HepG2 (cell line): Measurements from ENCODE around the gene LRRC8D. TPM values are rescaled to one million over a fixed set of nuclear protein-coding genes. Genes with fewer than 3 reads are reported as not detected.
A peak's percentile ranks its signal among the peaks of the same experiment; 100 is the strongest.

ENCODE experiments used
- BRD4 ChIP-seq: sonication (generic); formaldehyde crosslinking; IDR thresholded peaks from 2 replicates; pipeline ENCODE4 v1.4.0; 2020; ENCODE audit warnings: missing genetic modification reagents
- CREB1 ChIP-seq, 2 experiments: fragments of 450-650 bp in 1 of 2; IDR thresholded peaks; 2 replicates each; pipeline ENCODE4 v1.6.1; 2016 to 2017; ENCODE audit warnings: control low read depth in 1 of 2, mild to moderate bottlenecking in 1 of 2, missing compliant biosample characterization in 1 of 2, missing genetic modification characterization in 1 of 2
- HMG20B ChIP-seq: conservative IDR thresholded peaks from 2 replicates; pipeline ENCODE4 v1.6.1; 2016; ENCODE audit warnings: missing genetic modification reagents, missing compliant biosample characterization
- HNF4A ChIP-seq: sonication (generic); formaldehyde crosslinking; IDR thresholded peaks from 2 replicates; pipeline ENCODE4 v1.4.0; 2020; ENCODE audit warnings: missing genetic modification reagents
- IKZF5 ChIP-seq: IDR thresholded peaks from 2 replicates; pipeline ENCODE4 v1.6.1; 2018; ENCODE audit warnings: missing genetic modification reagents, mild to moderate bottlenecking, missing compliant biosample characterization
- KAT7 ChIP-seq: IDR thresholded peaks from 2 replicates; pipeline ENCODE4 v1.6.1; 2018; ENCODE audit warnings: borderline replicate concordance, missing compliant biosample characterization
- KLF9 ChIP-seq: IDR thresholded peaks from 2 replicates; pipeline ENCODE4 v1.6.1; 2016; ENCODE audit warnings: low read depth
- PHB2 ChIP-seq: fragments of 450-650 bp; IDR thresholded peaks from 2 replicates; pipeline ENCODE4 v1.6.1; 2018; ENCODE audit not compliant: partially characterized antibody
- POLR2G ChIP-seq: fragments of 200-400 bp; formaldehyde crosslinking; IDR thresholded peaks from 2 replicates; pipeline ENCODE4 v1.6.1; 2018; ENCODE audit warnings: mild to moderate bottlenecking, low read depth, low read length, moderate library complexity
- TBL1XR1 ChIP-seq: fragments of 150-350 bp; IDR thresholded peaks from 2 replicates; pipeline ENCODE4 v1.6.1; 2014; ENCODE audit warnings: borderline replicate concordance, low read length; ENCODE audit not compliant: partially characterized antibody
- ZBTB26 ChIP-seq: IDR thresholded peaks from 2 replicates; pipeline ENCODE4 v1.6.1; 2016; ENCODE audit warnings: missing compliant biosample characterization, missing genetic modification reagents, borderline replicate concordance
- ZMYM2 ChIP-seq: sonication (generic); formaldehyde crosslinking; IDR thresholded peaks from 2 replicates; pipeline ENCODE4 v1.8.0; 2022; ENCODE audit warnings: mild to moderate bottlenecking, missing genetic modification reagents
- ZNF232 ChIP-seq: sonication (generic); formaldehyde crosslinking; IDR thresholded peaks from 2 replicates; pipeline ENCODE4 v1.4.0; 2020; ENCODE audit warnings: missing genetic modification reagents, borderline replicate concordance
- ZNF292 ChIP-seq: sonication (generic); formaldehyde crosslinking; IDR thresholded peaks from 2 replicates; pipeline ENCODE4 v1.8.1; 2022; ENCODE audit warnings: mild to moderate bottlenecking, low read depth, missing genetic modification reagents, borderline replicate concordance
- ZNF709 ChIP-seq: sonication (generic); formaldehyde crosslinking; IDR thresholded peaks from 2 replicates; pipeline ENCODE4 v1.5.0; 2020; ENCODE audit warnings: mild to moderate bottlenecking, missing genetic modification reagents
- ZNF776 ChIP-seq: sonication (generic); formaldehyde crosslinking; IDR thresholded peaks from 2 replicates; pipeline ENCODE4 v1.4.0; 2020; ENCODE audit warnings: mild to moderate bottlenecking, missing genetic modification reagents
- polyA plus RNA-seq, 8 experiments: library from polyadenylated mRNA; depleted of rRNA in 3 of 8; stranded (reverse) in 7 of 8; unstranded in 1 of 8; fragments of >200 nt; fragmentation: Illumina TruSeq in 4 of 8; extraction: Trizol in 4 of 8; gene quantifications; 2 replicates each; pipeline versions ENCODE4 v1.2.1 to v1.2.3, GENCODE V29; 2011 to 2016; ENCODE audit warnings: low read depth in 4 of 8, missing spikeins in 1 of 8, mixed read lengths in 1 of 8; ENCODE audit not compliant: insufficient read depth in 1 of 8
- total RNA-seq, 5 experiments: library from RNA; depleted of rRNA; stranded (reverse); fragments of >200 nt; fragmentation: Illumina TruSeq; extraction: Trizol; gene quantifications; 2 replicates each; pipeline ENCODE4 v1.2.3, GENCODE V29; 2016; ENCODE audit warnings: low read depth in 1 of 5
- TF ChIP-seq, protein P1 (sequence below): sonication (generic); formaldehyde crosslinking; IDR thresholded peaks from 2 replicates; pipeline ENCODE4 v1.8.1; 2022; ENCODE audit warnings: mild to moderate bottlenecking, missing genetic modification reagents
- TF ChIP-seq, protein P2 (sequence below): sonication (generic); formaldehyde crosslinking; IDR thresholded peaks from 2 replicates; pipeline ENCODE4 v1.5.1; 2020; ENCODE audit warnings: missing genetic modification reagents, mild to moderate bottlenecking, borderline replicate concordance
- TF ChIP-seq, protein P3 (sequence below): sonication (generic); formaldehyde crosslinking; conservative IDR thresholded peaks from 2 replicates; pipeline ENCODE4 v1.8.0; 2022; ENCODE audit warnings: missing genetic modification reagents

LRRC8D gene
- total and polyA plus RNA-seq, 2 of the 13 experiments (the other 11 are each of a cell fraction or from before 2014, with no cell fraction given): 29.9 to 45.5 TPM

DNA sequence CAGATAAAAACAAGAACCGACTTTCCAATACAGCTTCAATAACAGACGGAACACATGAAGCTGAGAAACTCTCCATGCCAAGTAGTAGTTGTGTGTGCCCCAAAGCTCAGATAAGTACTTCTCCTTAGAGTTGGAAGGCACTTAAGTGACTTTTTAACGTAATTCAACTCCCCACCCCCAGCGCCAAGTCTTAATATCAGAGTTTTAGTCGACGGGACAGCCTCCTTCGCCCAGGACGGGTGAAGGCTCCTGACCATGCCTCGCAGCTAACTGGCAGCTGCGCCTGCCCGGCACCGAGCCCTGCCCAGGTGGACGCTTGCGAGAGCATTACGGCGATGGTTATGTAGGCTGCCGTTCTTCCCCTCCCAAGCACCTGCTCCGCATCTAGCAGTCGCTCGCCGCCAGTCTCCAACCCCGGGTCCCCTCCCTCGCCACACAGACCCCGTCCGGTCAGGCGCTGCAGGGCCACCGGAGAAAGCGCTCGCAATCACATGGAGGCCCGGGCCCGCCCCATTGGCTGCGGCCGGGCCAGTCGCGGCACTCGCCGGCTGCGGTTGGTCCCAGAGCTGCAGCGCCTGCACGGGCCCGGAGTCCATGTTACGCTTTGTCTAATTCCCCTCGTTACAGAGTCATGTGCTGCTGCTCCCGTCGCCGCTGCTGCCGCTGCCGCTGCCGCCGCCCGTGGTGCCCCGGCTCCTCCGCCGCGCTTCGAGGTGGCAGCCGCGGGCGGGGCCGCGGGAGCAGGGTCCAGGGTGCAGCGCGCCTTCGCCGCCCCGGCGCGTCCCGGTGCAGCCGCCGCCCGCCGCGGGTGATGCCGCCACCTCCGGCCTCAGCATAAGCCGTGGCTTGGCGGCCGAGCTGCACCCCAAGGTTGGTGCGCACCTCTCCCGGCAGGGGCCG lies at the start of gene LRRC8D (continued):
- TF ChIP-seq IKZF5 (0 out of 2 replicates have a peak, but pooled peaks have one; percentile 48), KAT7 (CRISPR knock-in tag) (peak; percentile 78; the same call in 1 of the 2 replicates), ZNF292 (CRISPR knock-in tag) (peak; percentile 81; the same call in 1 of the 2 replicates), TBL1XR1 (peak; percentile 18), HNF4A (no peak), PHB2 (no peak), ZNF776 (CRISPR knock-in tag) (peak; percentile 26; the same call in 1 of the 2 replicates), CREB1 (IDR thresholded peaks at IDR 0.05) (no peak), CREB1 (CRISPR knock-in tag; IDR thresholded peaks at IDR 0.05) (no peak), HMG20B (CRISPR knock-in tag) (0 out of 2 replicates have a peak, but pooled peaks have one; percentile 27), ZNF709 (CRISPR knock-in tag) (peak; percentile 55; the same call in 1 of the 2 replicates), ZBTB26 (CRISPR knock-in tag) (peak; percentile 44; the same call in 1 of the 2 replicates), KLF9 (CRISPR knock-in tag) (no peak), POLR2G (peak; percentile 75), BRD4 (CRISPR knock-in tag) (no peak; the same call in 1 of the 2 replicates), ZNF232 (CRISPR knock-in tag) (no peak; the same call in 1 of the 2 replicates), ZMYM2 (peak; percentile 51; the same call in 1 of the 2 replicates)
- TF ChIP-seq, protein P1, sequence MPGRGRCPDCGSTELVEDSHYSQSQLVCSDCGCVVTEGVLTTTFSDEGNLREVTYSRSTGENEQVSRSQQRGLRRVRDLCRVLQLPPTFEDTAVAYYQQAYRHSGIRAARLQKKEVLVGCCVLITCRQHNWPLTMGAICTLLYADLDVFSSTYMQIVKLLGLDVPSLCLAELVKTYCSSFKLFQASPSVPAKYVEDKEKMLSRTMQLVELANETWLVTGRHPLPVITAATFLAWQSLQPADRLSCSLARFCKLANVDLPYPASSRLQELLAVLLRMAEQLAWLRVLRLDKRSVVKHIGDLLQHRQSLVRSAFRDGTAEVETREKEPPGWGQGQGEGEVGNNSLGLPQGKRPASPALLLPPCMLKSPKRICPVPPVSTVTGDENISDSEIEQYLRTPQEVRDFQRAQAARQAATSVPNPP (CRISPR knock-in tag): peak; percentile 80
- TF ChIP-seq, protein P2, sequence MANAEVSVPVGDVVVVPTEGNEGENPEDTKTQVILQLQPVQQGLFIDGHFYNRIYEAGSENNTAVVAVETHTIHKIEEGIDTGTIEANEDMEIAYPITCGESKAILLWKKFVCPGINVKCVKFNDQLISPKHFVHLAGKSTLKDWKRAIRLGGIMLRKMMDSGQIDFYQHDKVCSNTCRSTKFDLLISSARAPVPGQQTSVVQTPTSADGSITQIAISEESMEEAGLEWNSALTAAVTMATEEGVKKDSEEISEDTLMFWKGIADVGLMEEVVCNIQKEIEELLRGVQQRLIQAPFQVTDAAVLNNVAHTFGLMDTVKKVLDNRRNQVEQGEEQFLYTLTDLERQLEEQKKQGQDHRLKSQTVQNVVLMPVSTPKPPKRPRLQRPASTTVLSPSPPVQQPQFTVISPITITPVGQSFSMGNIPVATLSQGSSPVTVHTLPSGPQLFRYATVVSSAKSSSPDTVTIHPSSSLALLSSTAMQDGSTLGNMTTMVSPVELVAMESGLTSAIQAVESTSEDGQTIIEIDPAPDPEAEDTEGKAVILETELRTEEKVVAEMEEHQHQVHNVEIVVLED (CRISPR knock-in tag): peak; percentile 40; the same call in 1 of the 2 replicates
- TF ChIP-seq, protein P3, sequence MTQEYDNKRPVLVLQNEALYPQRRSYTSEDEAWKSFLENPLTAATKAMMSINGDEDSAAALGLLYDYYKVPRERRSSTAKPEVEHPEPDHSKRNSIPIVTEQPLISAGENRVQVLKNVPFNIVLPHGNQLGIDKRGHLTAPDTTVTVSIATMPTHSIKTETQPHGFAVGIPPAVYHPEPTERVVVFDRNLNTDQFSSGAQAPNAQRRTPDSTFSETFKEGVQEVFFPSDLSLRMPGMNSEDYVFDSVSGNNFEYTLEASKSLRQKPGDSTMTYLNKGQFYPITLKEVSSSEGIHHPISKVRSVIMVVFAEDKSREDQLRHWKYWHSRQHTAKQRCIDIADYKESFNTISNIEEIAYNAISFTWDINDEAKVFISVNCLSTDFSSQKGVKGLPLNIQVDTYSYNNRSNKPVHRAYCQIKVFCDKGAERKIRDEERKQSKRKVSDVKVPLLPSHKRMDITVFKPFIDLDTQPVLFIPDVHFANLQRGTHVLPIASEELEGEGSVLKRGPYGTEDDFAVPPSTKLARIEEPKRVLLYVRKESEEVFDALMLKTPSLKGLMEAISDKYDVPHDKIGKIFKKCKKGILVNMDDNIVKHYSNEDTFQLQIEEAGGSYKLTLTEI (CRISPR knock-in tag): no peak
